Small intestine (tissue), 7 donors: ENCODE measurements around the gene PARK7. TPM values are rescaled to one million over a fixed set of nuclear protein-coding genes. Genes with fewer than 3 reads are reported as not detected.

ENCODE experiments used
- DNase-seq, 2 donors: peaks; one replicate each; pipeline versions ENCODE4 v3.0.0 to v3.0.0-alpha.2; 2013
- FAIRE-seq: peaks from 2 replicates; lab custom pipeline; 2012; peaks lifted over from hg19 to GRCh38; lab: Jason Lieb, UNC
- H3K27ac ChIP-seq, 3 donors: one replicate each; pipeline ENCODE4 v1.5.1; 2013; ENCODE audit warnings: low read length in 2 of 3, mild to moderate bottlenecking in 2 of 3, control low read depth in 1 of 3, inconsistent platforms in 1 of 3, low read depth in 1 of 3, moderate library complexity in 1 of 3
- H3K27me3 ChIP-seq, 3 donors: one replicate each; pipeline ENCODE4 v1.6.1; 2013; ENCODE audit warnings: low read length in 3 of 3, inconsistent platforms in 1 of 3; ENCODE audit not compliant: control insufficient read depth in 3 of 3, insufficient read depth in 3 of 3
- H3K36me3 ChIP-seq, 3 donors: one replicate each; pipeline ENCODE4 v1.6.1; 2013; ENCODE audit warnings: low read length in 3 of 3, inconsistent platforms in 1 of 3, low read depth in 1 of 3, mild to moderate bottlenecking in 1 of 3, moderate library complexity in 1 of 3; ENCODE audit not compliant: control insufficient read depth in 3 of 3, insufficient read depth in 2 of 3
- H3K4me1 ChIP-seq, 3 donors: one replicate each; pipeline ENCODE4 v1.6.1; 2013; ENCODE audit warnings: low read length in 2 of 3, inconsistent platforms in 1 of 3, low read depth in 1 of 3, mild to moderate bottlenecking in 1 of 3, moderate library complexity in 1 of 3; ENCODE audit not compliant: control insufficient read depth in 3 of 3, insufficient read depth in 2 of 3
- H3K4me3 ChIP-seq, 3 donors: one replicate each; pipeline ENCODE4 v1.5.1; 2013; ENCODE audit warnings: low read length in 3 of 3, control low read depth in 1 of 3, inconsistent platforms in 1 of 3, low read depth in 1 of 3, mild to moderate bottlenecking in 1 of 3, moderate library complexity in 1 of 3
- H3K9me3 ChIP-seq, 2 donors: one replicate each; pipeline ENCODE4 v1.6.1; 2013; ENCODE audit warnings: low read depth in 1 of 2, low read length in 1 of 2; ENCODE audit not compliant: control insufficient read depth in 2 of 2, insufficient read depth in 1 of 2
- WGBS, 3 donors: extraction: QIAGEN DNeasy Blood & Tissue Kit; methylation state at CpG; one replicate each; pipeline ENCODE4 v1.1.7; 2013; 5-methylcytosine and 5-hydroxymethylcytosine counted together
- polyA plus RNA-seq, 4 donors: library from polyadenylated mRNA; stranded (reverse) in 3 of 4; unstranded in 1 of 4; fragments of 200-250 nt in 3 of 4; fragments of 120-200 nt in 1 of 4; gene quantifications; one replicate each; pipeline versions ENCODE4 v1.2.1 to v1.2.3, GENCODE V29; 2013
- donor health status: healthy with polysubstance abuse.
- donor health status: control.
- donor health status: control.
- donor health status: Bipolar disorder and iron deficiency.
- donor health status: healthy.

The PARK7 gene
- polyA plus RNA-seq, 4 donors, result 199 to 297 (median 222) TPM

GRCh38 chr1:8026976-8027747, 65.7 kb downstream of the PARK7 start:
- no peaks in the 10 kb centered on the region for H3K9me3 ChIP-seq
- FAIRE-seq (no peak), DNase-seq (peak; percentile 53 to 85)
- peak overlapping the region in 2 of 3 donors; percentile 53 to 99 for H3K4me3 ChIP-seq
- 33 to 49% (median 44%) methylated on average over 21 to 25 of the region's 25 CpGs for WGBS, 3 donors
- peak overlapping the region; percentile 66 to 89 (median 86) for H3K27ac ChIP-seq
- H3K4me1 ChIP-seq, result peaks cover 2 to 32% (median 2%) of the 10 kb centered on the region in 3 donors
- H3K27me3 ChIP-seq, result no peaks in the 10 kb centered on the region
- H3K36me3 ChIP-seq, result no peaks in the 10 kb centered on the region

GRCh38 chr1:8027748-8028570, 66.4 kb downstream of the PARK7 start:
- no peaks in the 10 kb centered on the region for H3K27me3 ChIP-seq
- no peaks in the 10 kb centered on the region for H3K36me3 ChIP-seq
- peak overlapping the region in 2 of 3 donors; percentile 86 to 89 for H3K27ac ChIP-seq
- H3K4me1 ChIP-seq, result peaks cover 2 to 32% (median 2%) of the 10 kb centered on the region in 3 donors
- FAIRE-seq (no peak), DNase-seq (peak; percentile 47 to 72)
- H3K9me3 ChIP-seq, result no peaks in the 10 kb centered on the region
- 20 to 48% (median 33%) methylated on average over 8 of the region's 8 CpGs for WGBS, 3 donors
- no peak overlapping the region for H3K4me3 ChIP-seq

DNA sequence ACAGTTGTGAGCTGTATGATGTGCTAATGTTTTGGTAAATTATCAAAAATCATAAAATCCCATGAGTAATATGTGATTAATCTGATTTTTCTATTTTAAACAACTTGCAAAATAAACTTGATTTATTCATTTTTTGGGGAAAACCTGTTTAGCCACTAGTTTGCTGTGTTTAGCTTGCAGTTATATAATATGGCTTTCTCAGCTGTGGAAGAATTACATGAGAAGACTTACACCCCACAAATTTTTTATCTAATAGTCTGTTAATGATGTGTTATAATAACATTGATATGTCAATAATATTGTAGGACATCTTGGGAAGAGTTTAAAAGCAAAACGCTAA, 67.0 kb downstream of the PARK7 start:
- H3K9me3 ChIP-seq, result no peaks in the 10 kb centered on the region
- H3K27ac ChIP-seq, result peak overlapping the region in 2 of 3 donors; percentile 78 to 86
- no peaks in the 10 kb centered on the region for H3K27me3 ChIP-seq
- no peak overlapping the region for H3K4me3 ChIP-seq
- DNase-seq (no peak), FAIRE-seq (no peak)
- WGBS, 3 donors, result 18 to 52% (median 43%) methylated on average over 1 of the region's 1 CpG
- peaks cover 2 to 32% (median 2%) of the 10 kb centered on the region in 3 donors for H3K4me1 ChIP-seq
- no peaks in the 10 kb centered on the region for H3K36me3 ChIP-seq

- H3K4me3 ChIP-seq, result no peak overlapping the region
- no peaks in the 10 kb centered on the region for H3K27me3 ChIP-seq
- no peaks in the 10 kb centered on the region for H3K9me3 ChIP-seq
- FAIRE-seq (no peak), DNase-seq (peak in 1 of 2 donors; percentile 50)
- H3K27ac ChIP-seq, result no peak overlapping the region
- no peaks in the 10 kb centered on the region for H3K36me3 ChIP-seq
- H3K4me1 ChIP-seq, result peaks cover 2 to 26% (median 2%) of the 10 kb centered on the region in 3 donors
- WGBS, 3 donors, result 65 to 78% (median 66%) methylated on average over 9 of the region's 9 CpGs
Observed at GRCh38 chr1:8031176-8031785, 69.8 kb downstream of the PARK7 start.

DNA sequence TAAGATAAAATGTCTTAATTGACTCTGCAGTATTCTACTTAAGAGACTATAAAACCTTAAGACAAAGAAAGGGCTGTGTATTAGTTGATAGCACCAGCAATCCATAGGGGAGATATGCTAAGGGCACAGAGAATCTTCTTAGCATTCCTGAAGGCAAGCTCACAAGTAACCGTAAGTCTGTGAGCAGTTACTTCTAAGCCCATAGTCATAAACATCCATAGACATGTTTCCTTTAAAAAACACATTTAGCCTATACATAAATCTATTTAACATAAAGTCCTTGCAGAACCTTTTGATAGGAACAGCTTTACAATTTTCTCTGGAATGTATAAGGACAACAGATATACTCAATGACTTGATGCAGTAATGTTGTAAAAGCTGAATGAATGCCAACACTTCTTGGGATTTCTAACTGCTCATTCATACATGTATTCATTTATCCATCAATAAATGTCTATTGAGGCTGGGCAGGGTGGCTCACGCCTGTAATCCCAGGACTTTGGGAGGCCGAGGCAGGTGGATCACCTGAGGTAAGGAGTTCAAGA, 70.9 kb downstream of the PARK7 start:
- Histone ChIP-seq H3K27ac (no peak overlapping the region), H3K4me1 (peaks cover 0 to 15% (median 2%) of the 10 kb centered on the region in 3 donors), H3K27me3 (no peaks in the 10 kb centered on the region), H3K4me3 (no peak overlapping the region), H3K36me3 (no peaks in the 10 kb centered on the region), H3K9me3 (no peaks in the 10 kb centered on the region)
- no peak for FAIRE-seq
- DNase-seq, result no peak
- WGBS, 3 donors, result 71 to 85% (median 80%) methylated on average over 3 of the region's 3 CpGs

DNA sequence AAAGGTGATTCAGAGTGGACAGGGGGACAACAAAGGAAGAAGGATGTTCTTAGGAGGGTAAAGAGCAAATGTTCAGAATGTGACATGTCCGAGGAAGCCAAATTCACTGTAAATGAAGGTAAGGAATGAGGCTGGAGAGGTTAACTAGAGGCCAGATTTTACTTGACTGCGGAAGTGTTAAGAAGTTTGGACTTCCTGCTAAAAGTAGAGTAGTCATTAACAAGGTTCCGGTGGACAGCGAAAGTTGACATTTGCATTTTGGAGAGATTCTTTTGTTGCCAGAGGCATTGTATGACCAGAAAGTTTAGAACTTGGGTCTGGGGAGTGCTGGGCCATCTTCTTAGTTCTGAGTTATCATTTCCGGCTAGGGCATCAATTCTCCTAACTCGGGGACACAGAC, 71.8 kb downstream of the PARK7 start:
- Histone ChIP-seq H3K27me3 (no peaks in the 10 kb centered on the region), H3K27ac (no peak overlapping the region), H3K9me3 (no peaks in the 10 kb centered on the region), H3K4me1 (peaks cover 0 to 6% (median 0%) of the 10 kb centered on the region in 3 donors), H3K36me3 (no peaks in the 10 kb centered on the region), H3K4me3 (no peak overlapping the region)
- FAIRE-seq (no peak), DNase-seq (no peak)
- WGBS, 3 donors, result 82 to 91% (median 88%) methylated on average over 6 of the region's 6 CpGs
